Thoracic aorta (tissue), 2 donors: ENCODE measurements around the gene GSG1. TPM values are rescaled to one million over a fixed set of nuclear protein-coding genes. Genes with fewer than 3 reads are reported as not detected.

Experiments
- ATAC-seq: fragments of 150-250 bp; one replicate; pipeline ENCODE4 v1.8.0; 2017; ENCODE audit warnings: low read depth; ENCODE audit not compliant: insufficient number of reproducible peaks, low FRiP score
- DNase-seq: peaks from one replicate; pipeline ENCODE4 v3.0.0-alpha.2; 2020; ENCODE audit warnings: low spot score
- H3K27ac ChIP-seq, 2 donors: fragments of 200-600 bp; sonication (generic); 1 replicate in 1 of 2; 2 replicates in 1 of 2; pipeline ENCODE4 v1.5.1; 2016; ENCODE audit warnings: mild to moderate bottlenecking in 2 of 2, moderate library complexity in 2 of 2
- H3K27me3 ChIP-seq: fragments of 200-600 bp; sonication (generic); replicated peaks from 2 replicates; pipeline ENCODE4 v1.6.0; 2016; ENCODE audit warnings: mild to moderate bottlenecking; ENCODE audit not compliant: insufficient read depth
- H3K36me3 ChIP-seq: fragments of 200-600 bp; sonication (generic); one replicate; pipeline ENCODE4 v1.5.1; 2016
- H3K4me1 ChIP-seq, 2 donors: fragments of 200-600 bp; sonication (generic); 1 replicate in 1 of 2; 2 replicates in 1 of 2; pipeline versions ENCODE4 v1.5.1 to v1.6.0; 2016; ENCODE audit warnings: low read depth in 2 of 2, mild to moderate bottlenecking in 1 of 2; ENCODE audit not compliant: control insufficient read depth in 1 of 2
- H3K4me3 ChIP-seq: fragments of 200-600 bp; sonication (generic); 2 replicates; pipeline ENCODE4 v1.5.1; 2016; ENCODE audit warnings: mild to moderate bottlenecking
- H3K9me3 ChIP-seq: fragments of 200-600 bp; sonication (generic); 2 replicates; pipeline ENCODE4 v1.5.1; 2016
- total RNA-seq, 2 donors: library from RNA; depleted of rRNA; stranded (reverse); fragments of >200 nt; gene quantifications; one replicate each; pipeline versions ENCODE4 v1.1.0 to v1.2.3, GENCODE V29; 2016
- TF ChIP-seq, protein P1 (sequence below): fragments of 200-600 bp; sonication (generic); IDR thresholded peaks from one replicate; pipeline ENCODE4 v1.5.1; 2019; ENCODE audit warnings: antibody characterized with exemption

GSG1 gene
- total RNA-seq, 2 donors from 2014 or later = not detected

DNA sequence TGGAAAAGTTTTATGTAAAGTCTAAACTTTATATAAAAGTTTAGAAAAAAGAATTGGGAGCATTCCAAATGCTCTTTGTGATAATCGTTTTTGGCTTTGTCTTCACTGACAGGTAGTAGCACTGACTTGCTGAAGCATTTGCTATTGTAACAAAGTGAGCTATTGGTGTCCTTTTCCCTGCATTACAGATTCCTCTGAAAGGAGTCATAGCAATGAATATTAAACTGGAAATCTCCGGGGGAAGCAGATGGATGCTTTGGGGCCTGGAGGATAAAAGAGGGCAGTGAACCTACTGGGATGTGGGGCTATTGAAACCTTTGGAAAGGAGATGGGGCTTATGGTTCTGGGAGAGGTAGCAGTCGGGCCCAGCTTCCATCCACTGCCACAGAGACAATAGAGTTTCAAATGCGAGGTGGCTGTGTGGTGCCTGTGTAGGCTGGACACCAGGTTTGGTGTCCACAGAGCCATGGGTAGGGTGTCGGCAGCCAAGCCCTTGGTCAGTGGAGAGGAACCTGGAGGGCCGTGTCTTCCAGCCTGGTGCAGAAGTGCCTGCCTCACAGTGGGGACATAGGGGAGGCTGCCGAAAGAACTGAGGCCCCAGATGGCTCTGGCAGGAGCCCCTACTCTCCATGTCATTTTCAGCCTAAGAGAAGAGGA is 10.1 kb downstream of the GSG1 start:
- Histone ChIP-seq H3K36me3 (no peaks in the 10 kb centered on the region), H3K4me1 (peaks cover 15 to 30% of the 10 kb centered on the region in 2 donors), H3K27ac (peak overlapping the region; percentile 7 to 13), H3K27me3 (no peaks in the 10 kb centered on the region), H3K4me3 (no peak overlapping the region), H3K9me3 (no peaks in the 10 kb centered on the region)
- TF ChIP-seq, protein P1, sequence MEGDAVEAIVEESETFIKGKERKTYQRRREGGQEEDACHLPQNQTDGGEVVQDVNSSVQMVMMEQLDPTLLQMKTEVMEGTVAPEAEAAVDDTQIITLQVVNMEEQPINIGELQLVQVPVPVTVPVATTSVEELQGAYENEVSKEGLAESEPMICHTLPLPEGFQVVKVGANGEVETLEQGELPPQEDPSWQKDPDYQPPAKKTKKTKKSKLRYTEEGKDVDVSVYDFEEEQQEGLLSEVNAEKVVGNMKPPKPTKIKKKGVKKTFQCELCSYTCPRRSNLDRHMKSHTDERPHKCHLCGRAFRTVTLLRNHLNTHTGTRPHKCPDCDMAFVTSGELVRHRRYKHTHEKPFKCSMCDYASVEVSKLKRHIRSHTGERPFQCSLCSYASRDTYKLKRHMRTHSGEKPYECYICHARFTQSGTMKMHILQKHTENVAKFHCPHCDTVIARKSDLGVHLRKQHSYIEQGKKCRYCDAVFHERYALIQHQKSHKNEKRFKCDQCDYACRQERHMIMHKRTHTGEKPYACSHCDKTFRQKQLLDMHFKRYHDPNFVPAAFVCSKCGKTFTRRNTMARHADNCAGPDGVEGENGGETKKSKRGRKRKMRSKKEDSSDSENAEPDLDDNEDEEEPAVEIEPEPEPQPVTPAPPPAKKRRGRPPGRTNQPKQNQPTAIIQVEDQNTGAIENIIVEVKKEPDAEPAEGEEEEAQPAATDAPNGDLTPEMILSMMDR = no peak
- no peak for ATAC-seq
- no peak for DNase-seq

DNA sequence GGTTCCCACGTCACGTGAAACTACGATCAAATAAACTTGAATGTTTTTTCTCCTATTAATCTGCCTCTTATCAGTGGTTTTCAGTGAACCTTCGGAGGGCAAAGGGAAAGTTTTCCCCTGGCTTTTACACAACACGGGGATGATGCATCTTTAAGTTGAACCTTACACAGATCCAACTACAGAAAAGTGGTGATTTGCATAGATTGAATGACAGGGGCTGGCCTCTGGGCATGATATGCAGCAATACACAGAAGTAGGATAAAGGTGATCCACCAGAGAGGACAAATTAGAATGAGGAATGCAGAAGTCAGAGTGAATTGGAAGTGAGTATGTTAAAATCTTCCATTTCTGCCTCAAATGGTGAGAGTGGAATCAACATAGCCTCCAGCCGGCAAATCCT is 11.6 kb downstream of the GSG1 start:
- ATAC-seq (no peak), DNase-seq (no peak)
- Histone ChIP-seq H3K36me3 (no peaks in the 10 kb centered on the region), H3K27ac (no peak overlapping the region), H3K9me3 (no peaks in the 10 kb centered on the region), H3K4me1 (peaks cover 12 to 19% of the 10 kb centered on the region in 2 donors), H3K4me3 (no peak overlapping the region), H3K27me3 (no peaks in the 10 kb centered on the region)
- TF ChIP-seq, protein P1 = no peak

DNA sequence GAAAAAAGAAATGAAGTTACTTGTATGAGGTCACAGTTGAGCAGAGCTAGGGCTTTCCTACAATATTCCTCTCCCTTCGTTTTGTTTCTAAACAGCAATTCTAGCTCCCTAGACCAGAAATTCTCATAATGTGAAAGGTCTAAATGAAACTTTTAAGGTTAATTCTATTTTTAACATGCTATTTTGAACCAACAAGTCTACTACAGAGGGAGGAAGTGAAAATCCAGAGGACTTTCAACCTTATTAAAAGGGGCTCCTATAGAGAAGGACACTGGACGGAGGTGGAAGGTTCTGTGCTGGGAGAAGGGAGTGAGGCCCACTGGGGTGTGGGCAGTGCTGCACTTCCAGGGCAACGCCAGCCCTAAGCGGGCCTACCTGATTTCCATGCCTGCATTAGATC is 13.4 kb downstream of the GSG1 start:
- no peak for ATAC-seq
- Histone ChIP-seq H3K9me3 (no peaks in the 10 kb centered on the region), H3K4me1 (peaks cover 10 to 16% of the 10 kb centered on the region in 2 donors), H3K36me3 (no peaks in the 10 kb centered on the region), H3K4me3 (no peak overlapping the region), H3K27ac (no peak overlapping the region), H3K27me3 (no peaks in the 10 kb centered on the region)
- DNase-seq = no peak
- TF ChIP-seq, protein P1 = no peak

DNA sequence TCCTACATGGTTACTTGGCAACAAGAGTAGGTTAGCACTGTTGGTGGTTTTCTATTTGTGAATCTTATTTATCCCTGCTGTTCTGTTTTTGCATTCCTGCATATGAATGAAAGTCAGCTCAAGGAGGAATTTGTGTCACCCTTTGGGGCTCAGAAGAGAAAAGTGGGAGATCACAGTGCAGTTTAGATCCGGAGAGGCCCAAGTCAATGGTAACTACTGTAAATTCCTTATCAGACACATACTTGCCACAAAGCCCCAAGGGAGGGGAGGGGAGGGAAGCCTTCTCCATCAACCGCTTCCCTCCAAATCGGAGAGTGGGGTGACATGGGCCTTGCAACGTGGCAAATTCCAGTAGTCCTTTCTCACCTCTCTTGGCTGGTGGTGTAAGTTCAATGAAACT is 15.0 kb downstream of the GSG1 start:
- TF ChIP-seq, protein P1 = no peak
- H3K27ac ChIP-seq = no peak overlapping the region
- H3K36me3 ChIP-seq = no peaks in the 10 kb centered on the region
- no peaks in the 10 kb centered on the region for H3K27me3 ChIP-seq
- peaks cover 4 to 5% of the 10 kb centered on the region in 2 donors for H3K4me1 ChIP-seq
- no peak for ATAC-seq
- H3K9me3 ChIP-seq = no peaks in the 10 kb centered on the region
- H3K4me3 ChIP-seq = no peak overlapping the region
- no peak for DNase-seq

DNA sequence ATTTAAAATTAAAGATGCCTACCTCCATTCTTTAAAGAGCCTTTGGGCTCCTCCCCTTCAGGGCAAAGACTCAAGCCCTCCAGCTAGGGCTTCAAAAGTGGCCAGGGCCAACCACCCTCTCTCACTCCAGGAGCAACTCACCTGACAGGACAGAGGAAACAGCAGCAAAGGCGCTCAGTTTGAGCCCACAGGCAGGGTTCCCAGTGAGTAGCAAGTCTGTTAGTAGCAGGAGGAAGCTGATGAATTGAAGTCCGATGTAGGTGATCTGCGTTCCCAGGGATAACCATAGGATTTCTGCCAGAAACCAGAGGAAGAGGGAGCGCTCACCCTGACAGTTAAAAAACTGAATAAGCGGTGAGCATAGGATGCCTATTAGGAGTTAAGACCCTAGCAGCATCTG is 15.7 kb downstream of the GSG1 start:
- no peaks in the 10 kb centered on the region for H3K9me3 ChIP-seq
- no peak overlapping the region for H3K27ac ChIP-seq
- DNase-seq (no peak), ATAC-seq (no peak)
- H3K36me3 ChIP-seq = no peaks in the 10 kb centered on the region
- TF ChIP-seq, protein P1 = no peak
- H3K27me3 ChIP-seq = no peaks in the 10 kb centered on the region
- H3K4me3 ChIP-seq = no peak overlapping the region
- H3K4me1 ChIP-seq = no peaks in the 10 kb centered on the region
